Fibroblast of skin of scalp (primary cell): ENCODE results near the gene ADH7.
"Not testable (repeated sequence)": the region's sequence is repeated elsewhere in the genome, so short reads cannot be mapped to it uniquely, and the experiment has no call there.

ENCODE experiments used
- DNase-seq: peaks from one replicate; pipeline ENCODE4 v3.0.0-alpha.2; 2013

Gene ADH7

DNA sequence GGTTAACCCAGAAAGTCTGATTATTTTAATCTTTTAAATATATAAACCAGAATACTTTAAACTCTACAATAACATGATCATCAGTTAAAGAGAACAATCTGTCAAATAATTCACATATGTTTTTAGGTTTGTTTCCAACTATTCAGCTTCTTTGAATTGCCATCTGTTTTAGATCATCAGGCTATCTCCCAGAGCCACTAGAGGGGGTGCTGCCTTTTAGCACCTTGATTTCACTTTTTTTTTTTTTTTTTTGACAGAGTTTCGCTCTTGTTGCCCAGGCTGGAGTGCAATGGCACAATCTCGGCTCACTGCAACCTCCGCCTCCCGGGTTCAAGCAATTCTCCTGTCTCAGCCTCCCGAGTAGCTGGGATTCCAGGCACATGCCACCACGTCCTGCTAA lies 57.8 kb downstream of the ADH7 start:
- DNase-seq, result peak; percentile 55

- not testable (repeated sequence) for DNase-seq
Measured at GRCh38 chr4:99372464-99372863, 62.7 kb downstream of the ADH7 start.

- DNase-seq, result not testable (repeated sequence)
Measured at GRCh38 chr4:99367817-99368216, 67.3 kb downstream of the ADH7 start.

DNA sequence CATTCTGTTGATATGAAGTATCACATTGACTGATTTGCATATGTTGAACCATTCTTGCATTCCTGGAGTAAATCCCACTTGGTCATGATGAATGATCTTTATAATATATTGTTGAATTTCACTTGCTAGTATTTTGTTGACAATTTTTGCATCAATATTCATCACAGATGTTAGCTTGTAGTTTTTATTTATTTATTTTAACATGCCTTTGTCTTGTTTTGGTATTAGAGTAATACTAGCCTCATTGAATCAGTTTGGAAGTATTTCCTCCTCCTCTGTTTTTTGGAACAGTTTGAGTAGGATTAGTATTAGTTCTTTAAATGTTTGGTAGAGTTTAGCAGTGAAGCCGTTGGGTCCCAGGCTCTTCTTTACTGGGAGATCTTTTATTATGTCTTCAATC lies 68.7 kb downstream of the ADH7 start:
- DNase-seq, result no peak

GRCh38 chr4:99362768-99363167 lies 72.4 kb downstream of the ADH7 start:
- no peak for DNase-seq
